Tibial nerve (tissue), 4 donors: ENCODE measurements around the gene QSER1.

Source experiments
- EP300 ChIP-seq, 2 donors: sonication (generic); formaldehyde crosslinking; IDR thresholded peaks; one replicate each; pipeline ENCODE4 v1.6.1; 2017; ENCODE audit warnings: antibody characterized with exemption in 2 of 2, mild to moderate bottlenecking in 1 of 2
- TF ChIP-seq, protein P1 (sequence below), 5 experiments: fragments of 200-600 bp in 3 of 5; fragments of 450-650 bp in 2 of 5; sonication (generic) in 3 of 5; IDR thresholded peaks; one replicate each; pipeline ENCODE4 v1.5.1; 2016 to 2019; ENCODE audit warnings: antibody characterized with exemption in 5 of 5, mild to moderate bottlenecking in 3 of 5, moderate library complexity in 2 of 5

GRCh38 chr11:32884023-32884422, 8.6 kb upstream of the QSER1 start:
- TF ChIP-seq EP300 (IDR thresholded peaks at IDR 0.05) = no peak
- TF ChIP-seq, protein P1, sequence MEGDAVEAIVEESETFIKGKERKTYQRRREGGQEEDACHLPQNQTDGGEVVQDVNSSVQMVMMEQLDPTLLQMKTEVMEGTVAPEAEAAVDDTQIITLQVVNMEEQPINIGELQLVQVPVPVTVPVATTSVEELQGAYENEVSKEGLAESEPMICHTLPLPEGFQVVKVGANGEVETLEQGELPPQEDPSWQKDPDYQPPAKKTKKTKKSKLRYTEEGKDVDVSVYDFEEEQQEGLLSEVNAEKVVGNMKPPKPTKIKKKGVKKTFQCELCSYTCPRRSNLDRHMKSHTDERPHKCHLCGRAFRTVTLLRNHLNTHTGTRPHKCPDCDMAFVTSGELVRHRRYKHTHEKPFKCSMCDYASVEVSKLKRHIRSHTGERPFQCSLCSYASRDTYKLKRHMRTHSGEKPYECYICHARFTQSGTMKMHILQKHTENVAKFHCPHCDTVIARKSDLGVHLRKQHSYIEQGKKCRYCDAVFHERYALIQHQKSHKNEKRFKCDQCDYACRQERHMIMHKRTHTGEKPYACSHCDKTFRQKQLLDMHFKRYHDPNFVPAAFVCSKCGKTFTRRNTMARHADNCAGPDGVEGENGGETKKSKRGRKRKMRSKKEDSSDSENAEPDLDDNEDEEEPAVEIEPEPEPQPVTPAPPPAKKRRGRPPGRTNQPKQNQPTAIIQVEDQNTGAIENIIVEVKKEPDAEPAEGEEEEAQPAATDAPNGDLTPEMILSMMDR (IDR thresholded peaks at IDR 0.05) = no peak
